GM12878 (cell line): ENCODE results near the gene RAB40B.

ENCODE experiments used
- CTCF ChIP-seq, 3 experiments: IDR thresholded peaks in 2 of 3; conservative IDR thresholded peaks in 1 of 3; 2 replicates each; pipeline ENCODE4 v1.5.1; 2011; ENCODE audit warnings: low read depth in 3 of 3, low read length in 3 of 3, mild to moderate bottlenecking in 3 of 3, control low read depth in 2 of 3, moderate library complexity in 2 of 3, inconsistent platforms in 1 of 3, mixed read lengths in 1 of 3; ENCODE audit not compliant: control insufficient read depth in 2 of 3, insufficient read depth in 1 of 3; ENCODE audit errors: extremely low read depth in 1 of 3
- ETV6 ChIP-seq, 2 experiments: fragments of 450-650 bp in 1 of 2; IDR thresholded peaks in 1 of 2; conservative IDR thresholded peaks in 1 of 2; 2 replicates each; pipeline ENCODE4 v1.6.1; 2014; ENCODE audit warnings: antibody characterized with exemption in 1 of 2, borderline replicate concordance in 1 of 2, low read depth in 1 of 2, mild to moderate bottlenecking in 1 of 2, moderate library complexity in 1 of 2
- NFIC ChIP-seq: IDR thresholded peaks from 2 replicates; pipeline ENCODE4 v1.6.1; 2012; ENCODE audit warnings: low read depth, mild to moderate bottlenecking, inconsistent platforms, low read length, moderate library complexity
- POLR2A ChIP-seq: IDR thresholded peaks from 2 replicates; pipeline ENCODE4 v1.6.1; 2011; ENCODE audit warnings: low read depth, mild to moderate bottlenecking, low read length
- TBL1XR1 ChIP-seq: IDR thresholded peaks from 2 replicates; pipeline ENCODE4 v1.6.1; 2012; ENCODE audit warnings: low read depth, low read length, improper control_type of control experiment

DNA sequence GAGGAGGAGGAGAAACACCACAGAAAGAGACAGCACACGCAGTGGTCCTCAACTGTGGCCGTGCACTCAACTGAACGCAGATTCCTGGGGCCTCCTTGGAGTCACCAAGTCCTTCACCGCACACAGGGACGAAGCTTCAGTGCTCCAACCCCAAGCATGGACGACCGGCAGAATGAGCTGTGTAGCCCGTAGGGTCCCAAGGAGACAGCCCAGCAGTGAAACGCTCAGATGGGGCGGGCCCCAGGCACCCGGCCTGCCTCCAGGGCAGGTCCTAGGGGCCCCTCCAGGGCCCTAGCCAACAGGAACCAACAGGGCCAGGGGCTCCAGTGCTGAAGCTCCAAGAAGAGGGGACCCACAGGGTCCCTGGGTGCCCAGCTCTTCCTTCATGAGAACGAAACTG is 13.2 kb downstream of the RAB40B start:
- TF ChIP-seq CTCF (IDR thresholded peaks at IDR 0.05 in 2 of 3, conservative IDR thresholded peaks at IDR 0.05 in 1 of 3; ENCODE audit: control insufficient read depth in 2 of 3, extremely low read depth in 1 of 3, insufficient read depth in 1 of 3, low read depth in 3 of 3, low read length in 3 of 3) (no peak), POLR2A (no peak), NFIC (no peak), TBL1XR1 (no peak), ETV6 (conservative IDR thresholded peaks at IDR 0.05 in 1 of 2, IDR thresholded peaks at IDR 0.05 in 1 of 2; ENCODE audit: borderline replicate concordance in 1 of 2, low read depth in 1 of 2) (no peak)
